Upper lobe of left lung (tissue), 6 donors: ENCODE measurements around the gene TEX101. TPM values are rescaled to one million over a fixed set of nuclear protein-coding genes. Genes with fewer than 3 reads are reported as not detected.
"Not testable (repeated sequence)": the region's sequence is repeated elsewhere in the genome, so short reads cannot be mapped to it uniquely, and the experiment has no call there.

ENCODE experiments used
- ATAC-seq, 2 donors: fragments of 200-7000 bp; cut with Tn5 transposase; one replicate each; pipeline ENCODE4 v1.9.1; 2022; ENCODE audit warnings: mild to moderate bottlenecking in 2 of 2, moderate library complexity in 2 of 2; ENCODE audit not compliant: low FRiP score in 2 of 2
- DNase-seq, 2 donors: peaks; one replicate each; pipeline ENCODE4 v3.0.0-alpha.2; 2019 to 2020
- H3K27ac ChIP-seq, 4 donors: fragments of 200-600 bp; sonication (generic); one replicate each; pipeline ENCODE4 v1.5.1; 2016 to 2019
- H3K27me3 ChIP-seq, 4 donors: fragments of 200-600 bp; sonication (generic); one replicate each; pipeline ENCODE4 v1.5.1; 2017 to 2019
- H3K36me3 ChIP-seq, 4 donors: fragments of 200-600 bp; sonication (generic); one replicate each; pipeline ENCODE4 v1.5.1; 2016 to 2019
- H3K4me1 ChIP-seq, 4 donors: fragments of 200-600 bp; sonication (generic); one replicate each; pipeline ENCODE4 v1.5.1; 2018 to 2019
- H3K4me3 ChIP-seq, 4 donors: fragments of 200-600 bp; sonication (generic); one replicate each; pipeline ENCODE4 v1.5.1; 2017 to 2019; ENCODE audit warnings: mild to moderate bottlenecking in 2 of 4, moderate library complexity in 1 of 4
- H3K9me3 ChIP-seq, 4 donors: fragments of 200-600 bp; sonication (generic); one replicate each; pipeline ENCODE4 v1.5.1; 2018 to 2019
- CTCF ChIP-seq, 6 experiments: fragments of 450-650 bp in 4 of 6; fragments of 200-600 bp in 2 of 6; sonication (generic) in 2 of 6; IDR thresholded peaks; one replicate each; pipeline ENCODE4 v1.5.1; 2016 to 2019; ENCODE audit warnings: antibody characterized with exemption in 6 of 6
- EP300 ChIP-seq, 4 donors: sonication (generic); formaldehyde crosslinking; IDR thresholded peaks; one replicate each; pipeline ENCODE4 v1.5.1; 2017; ENCODE audit warnings: antibody characterized with exemption in 4 of 4, control low read depth in 2 of 4
- POLR2A ChIP-seq, 4 donors: fragments of 450-650 bp; IDR thresholded peaks; one replicate each; pipeline ENCODE4 v1.5.1; 2016 to 2017; ENCODE audit warnings: antibody characterized with exemption in 4 of 4, mild to moderate bottlenecking in 2 of 4
- POLR2AphosphoS5 ChIP-seq, 2 donors: sonication (generic); formaldehyde crosslinking; IDR thresholded peaks; one replicate each; pipeline ENCODE4 v1.5.1; 2017; ENCODE audit warnings: antibody characterized with exemption in 2 of 2
- WGBS, 2 donors: methylation state at CpG; one replicate each; pipeline ENCODE4 v1.1.5; 2017 to 2018; 5-methylcytosine and 5-hydroxymethylcytosine counted together
- total RNA-seq, 6 donors: library from RNA; depleted of rRNA in 4 of 6; stranded (reverse); fragments of >200 nt in 4 of 6; gene quantifications; one replicate each; pipeline versions ENCODE4 v1.1.0 to v1.2.1, GENCODE V29; 2016 to 2021
- donor health status: DM: no; HTN: no; CAD: no; lungs with moderate emphysema.
- donor health status: DM: no; HTN: yes; CAD: no; lungs with severe emphysema.

Gene TEX101
- total RNA-seq, 6 donors from 2014 or later, result not detected

DNA sequence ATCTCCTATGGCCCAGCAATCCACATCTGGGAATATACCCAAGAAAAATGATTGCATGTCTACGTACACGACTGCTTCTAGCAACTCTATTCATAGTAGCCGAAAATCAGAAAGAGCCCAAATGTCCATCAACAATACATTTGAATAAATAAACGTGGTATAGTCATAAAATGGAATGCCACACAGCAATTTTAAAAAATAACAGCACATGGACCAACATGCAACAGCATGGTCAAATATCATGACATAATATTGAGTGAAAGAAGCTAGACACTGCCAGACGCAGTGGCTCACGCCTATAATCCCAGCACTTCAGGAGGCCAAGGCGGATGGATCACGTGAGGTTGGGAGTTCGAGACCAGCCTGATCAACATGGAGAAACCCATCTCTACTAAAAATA lies 16.3 kb downstream of the TEX101 start:
- Histone ChIP-seq H3K27me3 (no peaks in the 10 kb centered on the region), H3K4me1 (peaks cover 0 to 16% (median 8%) of the 10 kb centered on the region in 4 donors), H3K4me3 (no peak overlapping the region), H3K36me3 (no peaks in the 10 kb centered on the region), H3K27ac (peak overlapping the region in 2 of 4 donors; percentile 59 to 77), H3K9me3 (no peaks in the 10 kb centered on the region)
- WGBS, 2 donors, result 90 to 92% methylated on average over 9 of the region's 9 CpGs
- DNase-seq, result no peak
- TF ChIP-seq POLR2A (IDR thresholded peaks at IDR 0.05) (no peak), POLR2AphosphoS5 (IDR thresholded peaks at IDR 0.05) (no peak), CTCF (IDR thresholded peaks at IDR 0.05) (no peak), EP300 (IDR thresholded peaks at IDR 0.05) (no peak)
- no peak for ATAC-seq

DNA sequence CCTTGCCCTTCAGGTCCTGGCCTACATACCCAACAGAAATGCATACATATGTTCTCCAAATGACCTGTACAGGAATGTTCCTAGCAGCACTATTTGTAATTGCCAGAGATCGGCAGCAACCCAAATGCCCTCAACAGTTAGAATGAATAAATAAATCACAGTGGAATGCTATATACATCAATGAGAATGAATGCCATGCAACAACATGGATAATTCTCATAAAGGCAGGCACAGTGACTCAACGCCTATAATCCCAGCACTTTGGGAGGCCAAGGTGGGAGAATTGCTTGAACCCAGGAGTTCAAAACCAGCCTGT lies 18.6 kb downstream of the TEX101 start:
- H3K4me1 ChIP-seq, result peaks cover 2 to 22% (median 13%) of the 10 kb centered on the region in 4 donors
- H3K4me3 ChIP-seq, result no peak overlapping the region
- no peak overlapping the region for H3K27ac ChIP-seq
- 89 to 92% methylated on average over 2 of the region's 2 CpGs for WGBS, 2 donors
- no peaks in the 10 kb centered on the region for H3K27me3 ChIP-seq
- no peaks in the 10 kb centered on the region for H3K36me3 ChIP-seq
- ATAC-seq (no peak), DNase-seq (no peak)
- H3K9me3 ChIP-seq, result no peaks in the 10 kb centered on the region
- TF ChIP-seq POLR2A (IDR thresholded peaks at IDR 0.05), result no peak
- no peak for TF ChIP-seq CTCF (IDR thresholded peaks at IDR 0.05)
- TF ChIP-seq POLR2AphosphoS5 (IDR thresholded peaks at IDR 0.05), result no peak
- TF ChIP-seq EP300 (IDR thresholded peaks at IDR 0.05), result no peak

GRCh38 chr19:43433689-43434088 lies 19.0 kb downstream of the TEX101 start:
- no peak for TF ChIP-seq POLR2AphosphoS5 (IDR thresholded peaks at IDR 0.05)
- no peak for TF ChIP-seq POLR2A (IDR thresholded peaks at IDR 0.05)
- TF ChIP-seq EP300 (IDR thresholded peaks at IDR 0.05), result no peak
- no peak for TF ChIP-seq CTCF (IDR thresholded peaks at IDR 0.05)

DNA sequence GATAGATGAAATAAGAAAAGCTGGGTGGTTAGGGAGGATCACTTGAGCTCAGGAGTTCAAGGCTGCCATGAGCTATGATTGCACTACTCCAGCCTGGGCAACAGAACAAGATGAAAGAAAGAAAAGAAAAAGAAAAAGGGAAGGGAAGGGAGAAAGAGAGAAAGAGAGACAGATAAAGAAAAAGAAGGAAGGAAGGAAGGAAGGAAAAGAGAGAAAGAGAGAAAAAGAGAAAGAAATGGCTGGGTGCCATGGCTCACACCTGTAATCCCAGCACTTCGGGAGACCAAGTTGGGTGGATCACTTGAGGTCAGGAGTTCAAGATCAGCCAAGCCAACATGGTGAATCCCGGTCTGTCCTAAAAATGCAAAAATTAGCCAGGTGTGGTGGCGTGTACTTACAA lies 21.1 kb downstream of the TEX101 start:
- Histone ChIP-seq H3K36me3 (no peaks in the 10 kb centered on the region), H3K4me3 (no peak overlapping the region), H3K27me3 (no peaks in the 10 kb centered on the region), H3K9me3 (no peaks in the 10 kb centered on the region), H3K27ac (no peak overlapping the region), H3K4me1 (peaks cover 15 to 24% (median 17%) of the 10 kb centered on the region in 4 donors)
- no peak for TF ChIP-seq EP300 (IDR thresholded peaks at IDR 0.05)
- no peak for TF ChIP-seq CTCF (IDR thresholded peaks at IDR 0.05)
- no peak for TF ChIP-seq POLR2AphosphoS5 (IDR thresholded peaks at IDR 0.05)
- no peak for TF ChIP-seq POLR2A (IDR thresholded peaks at IDR 0.05)
- ATAC-seq, result no peak
- 79 to 82% methylated on average over 3 of the region's 3 CpGs for WGBS, 2 donors
- no peak for DNase-seq

More at GRCh38 chr19:43433689-43434088, 19.0 kb downstream of the TEX101 start:
- no peaks in the 10 kb centered on the region for H3K36me3 ChIP-seq
- peaks cover 6 to 26% (median 16%) of the 10 kb centered on the region in 4 donors for H3K4me1 ChIP-seq
- ATAC-seq (no peak), DNase-seq (no peak)
- WGBS, 2 donors, result 81 to 94% methylated on average over 5 to 6 of the region's 6 CpGs
- H3K27me3 ChIP-seq, result no peaks in the 10 kb centered on the region
- H3K4me3 ChIP-seq, result no peak overlapping the region
- no peaks in the 10 kb centered on the region for H3K9me3 ChIP-seq
- H3K27ac ChIP-seq, result no peak overlapping the region

- H3K27me3 ChIP-seq, H3K9me3 ChIP-seq, DNase-seq, H3K4me3 ChIP-seq, ATAC-seq, H3K27ac ChIP-seq, H3K36me3 ChIP-seq: not testable (repeated sequence)
- H3K4me1 ChIP-seq, result peaks cover 13 to 24% (median 17%) of the 10 kb centered on the region in 4 donors
- WGBS, 2 donors, result 85 to 86% methylated on average over 11 of the region's 11 CpGs
Measured at GRCh38 chr19:43437284-43437683, 22.6 kb downstream of the TEX101 start.
